Lung (tissue), 12 donors: ENCODE measurements around the gene TMEM132C. TPM values are rescaled to one million over a fixed set of nuclear protein-coding genes. Genes with fewer than 3 reads are reported as not detected.

ENCODE experiments used
- ATAC-seq: fragments of 200-7000 bp; cut with Tn5 transposase; one replicate; pipeline ENCODE4 v1.9.1; 2020; ENCODE audit warnings: moderate number of reproducible peaks; ENCODE audit not compliant: insufficient read depth, low FRiP score
- DNase-seq, 3 donors: peaks; one replicate each; pipeline ENCODE4 v3.0.0-alpha.2; 2013 to 2017
- H3K27ac ChIP-seq, 2 donors: one replicate each; pipeline ENCODE4 v1.5.1; 2013; ENCODE audit warnings: mild to moderate bottlenecking in 2 of 2, moderate library complexity in 2 of 2, control low read depth in 1 of 2, inconsistent platforms in 1 of 2, low read depth in 1 of 2, low read length in 1 of 2
- H3K27me3 ChIP-seq, 3 donors: one replicate each; pipeline ENCODE4 v1.5.1; 2013; ENCODE audit warnings: low read length in 2 of 3; ENCODE audit not compliant: control insufficient read depth in 3 of 3, insufficient read depth in 3 of 3
- H3K36me3 ChIP-seq, 4 donors: one replicate each; pipeline ENCODE4 v1.5.1; 2013; ENCODE audit warnings: low read length in 4 of 4, mild to moderate bottlenecking in 1 of 4, moderate library complexity in 1 of 4; ENCODE audit not compliant: control insufficient read depth in 4 of 4, insufficient read depth in 4 of 4
- H3K4me1 ChIP-seq, 5 donors: one replicate each; pipeline ENCODE4 v1.5.1; 2013; ENCODE audit warnings: low read length in 5 of 5, mild to moderate bottlenecking in 2 of 5, moderate library complexity in 1 of 5; ENCODE audit not compliant: control insufficient read depth in 5 of 5, insufficient read depth in 5 of 5
- H3K4me3 ChIP-seq: one replicate; pipeline ENCODE4 v1.5.1; 2013; ENCODE audit warnings: mild to moderate bottlenecking, control low read depth, moderate library complexity
- H3K9ac ChIP-seq, 2 donors: one replicate each; pipeline ENCODE4 v1.5.1; 2013; ENCODE audit warnings: low read length in 2 of 2, control low read depth in 1 of 2; ENCODE audit not compliant: insufficient read depth in 1 of 2
- H3K9me3 ChIP-seq, 4 donors: one replicate each; pipeline ENCODE4 v1.5.1; 2013; ENCODE audit warnings: low read length in 3 of 4, mild to moderate bottlenecking in 1 of 4, moderate library complexity in 1 of 4; ENCODE audit not compliant: control insufficient read depth in 4 of 4, insufficient read depth in 3 of 4
- WGBS, 2 donors: extraction: QIAGEN DNeasy Blood & Tissue Kit; methylation state at CpG; one replicate each; pipeline ENCODE4 v1.1.7; 2013; 5-methylcytosine and 5-hydroxymethylcytosine counted together
- polyA plus RNA-seq, 2 donors: library from polyadenylated mRNA; stranded (reverse); fragments of 200-250 nt; gene quantifications; one replicate each; pipeline ENCODE4 v1.2.1, GENCODE V29; 2013
- total RNA-seq, 2 donors: library from RNA; depleted of rRNA in 1 of 2; stranded (reverse); fragments of >200 nt in 1 of 2; gene quantifications; one replicate each; pipeline ENCODE4 v1.2.1, GENCODE V29; 2014 to 2021
- TF ChIP-seq, protein P1 (sequence below): IDR thresholded peaks from 2 replicates; pipeline ENCODE4 v1.5.1; 2012; ENCODE audit warnings: mild to moderate bottlenecking; ENCODE audit errors: control extremely low read depth, extremely low read depth
- donor health status: control.
- donor health status: control.
- donor health status: Bipolar disorder and iron deficiency.
- donor health status: healthy.
- donor health status: DM: yes; HTN: yes; CAD: no.

Gene TMEM132C
- total and polyA plus RNA-seq, 4 donors, result 0.35 to 16.5 (median 0.77) TPM

DNA sequence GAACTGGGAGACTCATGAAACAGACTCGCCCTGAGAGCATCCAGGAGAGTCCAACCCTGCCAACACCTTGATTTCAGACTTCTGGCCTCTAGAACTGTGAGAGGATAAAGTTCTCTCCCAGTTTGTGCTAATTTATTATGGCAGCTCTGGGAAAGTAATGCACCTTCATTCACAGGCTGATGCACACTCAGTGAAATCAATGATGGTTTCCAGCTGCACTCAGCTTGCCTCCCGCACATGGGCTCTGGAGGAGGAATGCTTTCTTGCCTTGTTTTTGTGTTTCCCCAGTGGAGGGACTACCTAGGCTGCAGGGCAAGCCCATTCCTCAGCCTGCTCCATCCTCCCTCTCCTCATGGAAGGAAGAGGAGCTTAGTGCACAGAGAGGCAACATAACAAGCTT, 45.7 kb downstream of the TMEM132C start:
- H3K9ac ChIP-seq, result no peak overlapping the region
- H3K9me3 ChIP-seq, result peaks cover 0 to 7% (median 0%) of the 10 kb centered on the region in 4 donors
- no peak overlapping the region for H3K4me3 ChIP-seq
- 62 to 79% methylated on average over 2 of the region's 2 CpGs for whole genome bisulfite sequencing, 2 donors
- no peak for DNase-seq
- TF ChIP-seq, protein P1, sequence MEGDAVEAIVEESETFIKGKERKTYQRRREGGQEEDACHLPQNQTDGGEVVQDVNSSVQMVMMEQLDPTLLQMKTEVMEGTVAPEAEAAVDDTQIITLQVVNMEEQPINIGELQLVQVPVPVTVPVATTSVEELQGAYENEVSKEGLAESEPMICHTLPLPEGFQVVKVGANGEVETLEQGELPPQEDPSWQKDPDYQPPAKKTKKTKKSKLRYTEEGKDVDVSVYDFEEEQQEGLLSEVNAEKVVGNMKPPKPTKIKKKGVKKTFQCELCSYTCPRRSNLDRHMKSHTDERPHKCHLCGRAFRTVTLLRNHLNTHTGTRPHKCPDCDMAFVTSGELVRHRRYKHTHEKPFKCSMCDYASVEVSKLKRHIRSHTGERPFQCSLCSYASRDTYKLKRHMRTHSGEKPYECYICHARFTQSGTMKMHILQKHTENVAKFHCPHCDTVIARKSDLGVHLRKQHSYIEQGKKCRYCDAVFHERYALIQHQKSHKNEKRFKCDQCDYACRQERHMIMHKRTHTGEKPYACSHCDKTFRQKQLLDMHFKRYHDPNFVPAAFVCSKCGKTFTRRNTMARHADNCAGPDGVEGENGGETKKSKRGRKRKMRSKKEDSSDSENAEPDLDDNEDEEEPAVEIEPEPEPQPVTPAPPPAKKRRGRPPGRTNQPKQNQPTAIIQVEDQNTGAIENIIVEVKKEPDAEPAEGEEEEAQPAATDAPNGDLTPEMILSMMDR, result no peak
- H3K27ac ChIP-seq, result no peak overlapping the region
- H3K27me3 ChIP-seq, result no peaks in the 10 kb centered on the region
- H3K4me1 ChIP-seq, result peaks cover 0 to 54% (median 28%) of the 10 kb centered on the region in 5 donors
- peaks cover 0 to 3% (median 0%) of the 10 kb centered on the region in 4 donors for H3K36me3 ChIP-seq
- ATAC-seq, result no peak

DNA sequence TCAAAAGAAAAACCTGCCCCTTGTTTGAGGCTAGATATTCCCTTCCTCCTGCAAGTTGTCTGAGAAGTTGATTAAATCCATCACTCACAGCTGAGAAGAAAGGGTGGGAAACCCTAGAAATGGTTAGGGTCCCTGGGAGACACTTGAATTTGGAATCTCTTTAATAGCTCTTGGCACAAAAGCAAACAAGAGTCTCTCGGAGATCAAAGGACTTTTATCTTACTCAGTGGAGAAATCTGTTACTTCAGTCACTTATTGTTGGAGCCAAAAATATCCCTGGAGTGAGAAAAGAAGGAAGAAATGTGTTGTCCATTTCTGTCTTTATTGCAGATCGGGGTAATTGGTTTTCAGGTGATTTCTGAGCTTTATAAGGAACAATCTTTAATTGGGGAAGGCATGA, 47.0 kb downstream of the TMEM132C start:
- TF ChIP-seq, protein P1, result no peak
- H3K27me3 ChIP-seq, result no peaks in the 10 kb centered on the region
- H3K4me3 ChIP-seq, result no peak overlapping the region
- ATAC-seq (no peak), DNase-seq (peak in 2 of 3 donors; percentile 77 to 85)
- peaks cover 0 to 57% (median 28%) of the 10 kb centered on the region in 5 donors for H3K4me1 ChIP-seq
- no peak overlapping the region for H3K9ac ChIP-seq
- WGBS, 2 donors, result 23 to 36% methylated on average over 2 of the region's 2 CpGs
- H3K9me3 ChIP-seq, result peaks cover 0 to 7% (median 0%) of the 10 kb centered on the region in 4 donors
- no peak overlapping the region for H3K27ac ChIP-seq
- H3K36me3 ChIP-seq, result peaks cover 0 to 3% (median 0%) of the 10 kb centered on the region in 4 donors

DNA sequence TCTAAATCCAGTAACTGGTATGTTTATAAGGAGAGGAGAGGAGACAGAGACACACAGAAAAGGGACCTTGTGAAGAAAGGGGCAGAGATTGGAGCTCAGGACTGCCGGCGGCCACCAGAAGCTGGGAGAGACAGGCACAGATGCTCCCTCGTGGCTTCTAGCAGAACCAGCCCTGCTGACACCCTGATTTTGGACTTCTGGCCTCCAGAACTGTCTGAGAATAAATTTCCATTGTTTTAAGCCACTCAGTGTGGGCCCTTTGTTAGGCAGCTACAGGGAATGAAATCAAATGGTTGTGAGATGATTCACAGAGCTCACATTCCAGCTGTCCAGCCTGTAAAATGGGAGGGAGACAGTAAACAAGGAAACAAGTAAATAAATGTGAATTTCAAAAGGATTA, 47.6 kb downstream of the TMEM132C start:
- no peaks in the 10 kb centered on the region for H3K27me3 ChIP-seq
- peaks cover 0 to 3% (median 0%) of the 10 kb centered on the region in 4 donors for H3K36me3 ChIP-seq
- no peak overlapping the region for H3K4me3 ChIP-seq
- H3K9ac ChIP-seq, result no peak overlapping the region
- peaks cover 0 to 7% (median 0%) of the 10 kb centered on the region in 4 donors for H3K9me3 ChIP-seq
- no peak for DNase-seq
- TF ChIP-seq, protein P1, result no peak
- no peak for ATAC-seq
- H3K4me1 ChIP-seq, result peaks cover 0 to 57% (median 28%) of the 10 kb centered on the region in 5 donors
- 72 to 80% methylated on average over 3 of the region's 3 CpGs for WGBS, 2 donors
- H3K27ac ChIP-seq, result no peak overlapping the region

DNA sequence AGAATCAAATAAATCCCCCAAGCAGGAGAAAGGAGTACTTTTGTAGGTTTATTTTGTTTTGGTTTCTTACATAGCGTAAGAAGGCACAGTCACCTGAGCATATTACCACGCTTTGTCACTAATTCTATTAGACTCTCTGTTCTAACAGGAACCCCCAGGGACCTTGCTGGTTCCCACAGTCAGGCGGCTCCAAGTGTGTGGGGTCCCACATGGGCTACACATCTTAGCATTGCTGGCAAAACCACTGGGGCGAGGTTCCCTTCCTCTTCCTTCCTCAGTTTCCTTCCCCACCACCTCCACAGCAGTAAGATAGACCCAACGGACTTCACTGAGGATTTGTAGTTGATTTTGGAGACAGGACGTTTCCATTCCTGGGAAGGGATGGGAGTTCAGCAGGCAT, 49.1 kb downstream of the TMEM132C start:
- no peak for ATAC-seq
- no peak overlapping the region for H3K27ac ChIP-seq

More for the DNA sequence above, 49.1 kb downstream of the TMEM132C start:
- peaks cover 0 to 7% (median 0%) of the 10 kb centered on the region in 4 donors for H3K9me3 ChIP-seq
- H3K9ac ChIP-seq, result no peak overlapping the region
- peaks cover 0 to 57% (median 28%) of the 10 kb centered on the region in 5 donors for H3K4me1 ChIP-seq
- H3K4me3 ChIP-seq, result no peak overlapping the region
- DNase-seq, result no peak
- H3K27me3 ChIP-seq, result no peaks in the 10 kb centered on the region
- peaks cover 0 to 3% (median 0%) of the 10 kb centered on the region in 4 donors for H3K36me3 ChIP-seq
- WGBS, 2 donors, result 48 to 57% methylated on average over 6 of the region's 6 CpGs
- TF ChIP-seq, protein P1, result no peak
